ENCODE results near the gene AGXT2.

AGXT2 gene

GRCh38 chr5:34957857-34958690, 89.7 kb downstream of the AGXT2 start:
- no peak for DNase-seq

- DNase-seq, result no peak
These were observed 90.4 kb downstream of the AGXT2 start for GRCh38 chr5:34957321-34957720.

All from NCI-H2081 treated with DMSO at 0.1 percent for 48 hours (cell line).